Aorta (tissue), 5 donors: ENCODE measurements around the gene PIK3R1. TPM values are rescaled to one million over a fixed set of nuclear protein-coding genes. Genes with fewer than 3 reads are reported as not detected.

ENCODE experiments used
- ATAC-seq: fragments of 200-7000 bp; cut with Tn5 transposase; one replicate; pipeline ENCODE4 v1.9.1; 2022; ENCODE audit warnings: moderate library complexity; ENCODE audit not compliant: low FRiP score
- DNase-seq, 2 donors: peaks; one replicate each; pipeline ENCODE4 v3.0.0-alpha.2; 2020
- H3K27ac ChIP-seq, 2 donors: one replicate each; pipeline ENCODE4 v1.5.1; 2013; ENCODE audit warnings: low read length in 2 of 2, mild to moderate bottlenecking in 2 of 2, moderate library complexity in 2 of 2, control low read depth in 1 of 2, inconsistent platforms in 1 of 2, low read depth in 1 of 2
- H3K27me3 ChIP-seq, 2 donors: one replicate each; pipeline ENCODE4 v1.6.1; 2013; ENCODE audit warnings: control low read depth in 1 of 2, low read length in 1 of 2, mild to moderate bottlenecking in 1 of 2, moderate library complexity in 1 of 2; ENCODE audit not compliant: insufficient read depth in 2 of 2, control insufficient read depth in 1 of 2
- H3K36me3 ChIP-seq, 2 donors: one replicate each; pipeline ENCODE4 v1.6.1; 2013; ENCODE audit warnings: control low read depth in 1 of 2, low read length in 1 of 2, mild to moderate bottlenecking in 1 of 2; ENCODE audit not compliant: insufficient read depth in 2 of 2, control insufficient read depth in 1 of 2
- H3K4me1 ChIP-seq, 2 donors: one replicate each; pipeline ENCODE4 v1.6.1; 2013; ENCODE audit warnings: low read length in 2 of 2, control low read depth in 1 of 2, mild to moderate bottlenecking in 1 of 2, moderate library complexity in 1 of 2; ENCODE audit not compliant: insufficient read depth in 2 of 2, control insufficient read depth in 1 of 2
- H3K4me3 ChIP-seq, 2 donors: one replicate each; pipeline ENCODE4 v1.5.1; 2013; ENCODE audit warnings: low read length in 2 of 2, control low read depth in 1 of 2, mild to moderate bottlenecking in 1 of 2
- H3K9me3 ChIP-seq: one replicate; pipeline ENCODE4 v1.6.1; 2013; ENCODE audit warnings: mild to moderate bottlenecking, low read length; ENCODE audit not compliant: control insufficient read depth
- WGBS, 2 donors: extraction: QIAGEN DNeasy Blood & Tissue Kit; methylation state at CpG; one replicate each; pipeline ENCODE4 v1.1.7; 2013; 5-methylcytosine and 5-hydroxymethylcytosine counted together
- intact Hi-C, 2 donors: fragments of 100-400 bp; cut with DNase I; formaldehyde crosslinking; loops; one replicate each; pipeline versions ENCODE4 v1.14.2 to v1.15.0; 2022
- polyA plus RNA-seq, 2 donors: library from polyadenylated mRNA; stranded (reverse); fragments of 200-250 nt; gene quantifications; one replicate each; pipeline ENCODE4 v1.2.3, GENCODE V29; 2013
- total RNA-seq, 2 donors: library from RNA; stranded (reverse); fragmentation: NEBNext Ultra II Directional; extraction: Animal tissue kit (Norgen Biotek cat#: 25700); gene quantifications; one replicate each; pipeline ENCODE4 v1.2.1, GENCODE V29; 2021
- donor health status: healthy with polysubstance abuse.
- donor health status: Bipolar disorder and iron deficiency.
- donor health status: DM: no; HTN: no; CAD: no.
- donor health status: DM: no; HTN: no; CAD: no.
- donor health status: DM: yes; HTN: yes; CAD: no.

PIK3R1 gene
- total and polyA plus RNA-seq, 4 donors: 12.3 to 132 (median 43.3) TPM

GRCh38 chr5:68289498-68289897 is 73.9 kb downstream of the PIK3R1 start:
- ATAC-seq (no peak), DNase-seq (no peak)
- Histone ChIP-seq H3K27me3 (no peaks in the 10 kb centered on the region), H3K36me3 (no peaks in the 10 kb centered on the region), H3K4me3 (peak overlapping the region in 1 of 2 donors; percentile 33), H3K9me3 (no peaks in the 10 kb centered on the region), H3K4me1 (peaks cover 0 to 3% of the 10 kb centered on the region in 2 donors), H3K27ac (no peak overlapping the region)
- WGBS, 2 donors: 40 to 51% methylated on average over 4 of the region's 4 CpGs
- intact Hi-C loops: loop anchor here (5.0 kb wide), 2 partner anchors 168 to 673 kb away; no protein-coding TSS in a partner anchor

- Histone ChIP-seq H3K27ac (peak overlapping the region in 1 of 2 donors; percentile 6), H3K36me3 (no peaks in the 10 kb centered on the region), H3K9me3 (no peaks in the 10 kb centered on the region), H3K4me3 (no peak overlapping the region), H3K4me1 (peaks cover 0 to 3% of the 10 kb centered on the region in 2 donors), H3K27me3 (no peaks in the 10 kb centered on the region)
- WGBS, 2 donors: 24 to 30% methylated on average over 4 of the region's 4 CpGs
- intact Hi-C loops: loop anchor here in 1 of 2 donors (5.0 kb wide), 1 partner anchor 52 kb away; no protein-coding TSS in a partner anchor
- ATAC-seq (no peak), DNase-seq (no peak)
These were observed 74.7 kb downstream of the PIK3R1 start for GRCh38 chr5:68290260-68290674.

- no peak for DNase-seq
- Histone ChIP-seq H3K27ac (peak overlapping the region in 1 of 2 donors; percentile 6), H3K9me3 (no peaks in the 10 kb centered on the region), H3K4me1 (peaks cover 0 to 3% of the 10 kb centered on the region in 2 donors), H3K4me3 (no peak overlapping the region), H3K27me3 (no peaks in the 10 kb centered on the region), H3K36me3 (peaks cover 0 to 1% of the 10 kb centered on the region in 2 donors)
- no peak for ATAC-seq
- intact Hi-C loops: loop anchor here in 1 of 2 donors (5.0 kb wide), 1 partner anchor 51 kb away; no protein-coding TSS in a partner anchor
- WGBS, 2 donors: 88 to 93% methylated on average over 3 of the region's 3 CpGs
These were observed 75.3 kb downstream of the PIK3R1 start for GRCh38 chr5:68290847-68291246.

- Histone ChIP-seq H3K27ac (peak overlapping the region in 1 of 2 donors; percentile 28), H3K4me3 (no peak overlapping the region), H3K4me1 (peaks cover 0 to under 1% of the 10 kb centered on the region in 2 donors), H3K27me3 (no peaks in the 10 kb centered on the region), H3K9me3 (no peaks in the 10 kb centered on the region), H3K36me3 (peaks cover 2 to 7% of the 10 kb centered on the region in 2 donors)
- no peak for ATAC-seq
- intact Hi-C loops: loop anchor here in 1 of 2 donors (5.0 kb wide), 1 partner anchor 50 kb away; no protein-coding TSS in a partner anchor
- DNase-seq: no peak
- WGBS, 2 donors: 4% methylated on average over 3 of the region's 3 CpGs
These were observed 76.8 kb downstream of the PIK3R1 start for GRCh38 chr5:68292316-68292715.

GRCh38 chr5:68295772-68296171 is 80.2 kb downstream of the PIK3R1 start:
- no peaks in the 10 kb centered on the region for H3K4me1 ChIP-seq

GRCh38 chr5:68296895-68297294 is 81.3 kb downstream of the PIK3R1 start:
- 88 to 97% methylated on average over 1 of the region's 1 CpG for WGBS, 2 donors
- no peak for ATAC-seq
- peaks cover 4 to 16% of the 10 kb centered on the region in 2 donors for H3K36me3 ChIP-seq

More at GRCh38 chr5:68295772-68296171, 80.2 kb downstream of the PIK3R1 start:
- ATAC-seq (no peak), DNase-seq (no peak)
- WGBS, 2 donors: 76 to 80% methylated on average over 3 of the region's 3 CpGs
- Histone ChIP-seq H3K27ac (no peak overlapping the region), H3K36me3 (peaks cover 4 to 16% of the 10 kb centered on the region in 2 donors), H3K4me3 (no peak overlapping the region), H3K27me3 (no peaks in the 10 kb centered on the region), H3K9me3 (no peaks in the 10 kb centered on the region)
- intact Hi-C loops: no loop called here

GRCh38 chr5:68297656-68298055 is 82.1 kb downstream of the PIK3R1 start:
- no peak overlapping the region for H3K27ac ChIP-seq
- DNase-seq (no peak), ATAC-seq (no peak)
- no peaks in the 10 kb centered on the region for H3K4me1 ChIP-seq
- intact Hi-C loops: no loop called here
- H3K36me3 ChIP-seq: peaks cover 4 to 16% of the 10 kb centered on the region in 2 donors
- no peak overlapping the region for H3K4me3 ChIP-seq
- no peaks in the 10 kb centered on the region for H3K9me3 ChIP-seq
- H3K27me3 ChIP-seq: no peaks in the 10 kb centered on the region
- 79 to 82% methylated on average over 4 of the region's 4 CpGs for WGBS, 2 donors

More at GRCh38 chr5:68296895-68297294, 81.3 kb downstream of the PIK3R1 start:
- Histone ChIP-seq H3K4me1 (no peaks in the 10 kb centered on the region), H3K27me3 (no peaks in the 10 kb centered on the region), H3K4me3 (no peak overlapping the region), H3K9me3 (no peaks in the 10 kb centered on the region), H3K27ac (no peak overlapping the region)
- intact Hi-C loops: no loop called here
- no peak for DNase-seq

- H3K4me1 ChIP-seq: no peaks in the 10 kb centered on the region
- no peaks in the 10 kb centered on the region for H3K9me3 ChIP-seq
- H3K27me3 ChIP-seq: no peaks in the 10 kb centered on the region
- DNase-seq: no peak
- no peak for ATAC-seq
- intact Hi-C loops: no loop called here
- peaks cover 4 to 16% of the 10 kb centered on the region in 2 donors for H3K36me3 ChIP-seq
- no peak overlapping the region for H3K4me3 ChIP-seq
- 21 to 39% methylated on average over 2 of the region's 2 CpGs for WGBS, 2 donors
- H3K27ac ChIP-seq: no peak overlapping the region
These were observed 82.9 kb downstream of the PIK3R1 start for GRCh38 chr5:68298479-68298878.

GRCh38 chr5:68299105-68299504 is 83.5 kb downstream of the PIK3R1 start:
- 63% methylated on average over 4 of the region's 4 CpGs for WGBS, 2 donors
- no peak overlapping the region for H3K27ac ChIP-seq
- H3K27me3 ChIP-seq: no peaks in the 10 kb centered on the region
- DNase-seq: no peak
- no peak overlapping the region for H3K4me3 ChIP-seq
- ATAC-seq: no peak
- peaks cover 4 to 16% of the 10 kb centered on the region in 2 donors for H3K36me3 ChIP-seq
- intact Hi-C loops: no loop called here
- H3K9me3 ChIP-seq: no peaks in the 10 kb centered on the region
- no peaks in the 10 kb centered on the region for H3K4me1 ChIP-seq
